Keratinocyte (primary cell): Measurements from ENCODE around the gene TFB1M. TPM values are rescaled to one million over a fixed set of nuclear protein-coding genes. Genes with fewer than 3 reads are reported as not detected.

Experiments
- DNase-seq: peaks from one replicate; pipeline ENCODE4 v3.0.0-alpha.2; 2011; ENCODE audit warnings: low read depth, missing footprints, low spot score
- FAIRE-seq: peaks from 2 replicates; lab custom pipeline; 2011; peaks lifted over from hg19 to GRCh38; lab: Jason Lieb, UNC
- H2AFZ ChIP-seq: 2 replicates; pipeline ENCODE4 v1.6.0; 2012; ENCODE audit warnings: low read length, control low read depth, inconsistent platforms; ENCODE audit not compliant: control insufficient read depth
- H3K27ac ChIP-seq: 2 replicates; pipeline ENCODE4 v1.5.1; 2011; ENCODE audit warnings: low read length; ENCODE audit not compliant: control insufficient read depth, insufficient read depth
- H3K27me3 ChIP-seq: 3 replicates; pipeline ENCODE4 v1.6.0; 2011; ENCODE audit warnings: low read length; ENCODE audit not compliant: control insufficient read depth, insufficient read depth; ENCODE audit errors: extremely low read depth
- H3K36me3 ChIP-seq, 2 experiments: 2 replicates in 1 of 2; 3 replicates in 1 of 2; pipeline ENCODE4 v1.5.1; 2011; ENCODE audit warnings: low read length in 2 of 2, mild to moderate bottlenecking in 1 of 2; ENCODE audit not compliant: control insufficient read depth in 2 of 2, insufficient read depth in 2 of 2; ENCODE audit errors: extremely low read depth in 1 of 2
- H3K4me1 ChIP-seq: 3 replicates; pipeline ENCODE4 v1.5.1; 2011; ENCODE audit warnings: low read length; ENCODE audit not compliant: control insufficient read depth, insufficient read depth; ENCODE audit errors: extremely low read depth
- H3K4me2 ChIP-seq: 3 replicates; pipeline ENCODE4 v1.6.0; 2011; ENCODE audit warnings: low read depth, low read length; ENCODE audit not compliant: control insufficient read depth, insufficient read depth; ENCODE audit errors: extremely low read depth
- H3K4me3 ChIP-seq, 3 experiments: fragments of 200-600 bp in 1 of 3; sonication (generic) in 1 of 3; 2 replicates in 2 of 3; 3 replicates in 1 of 3; pipeline ENCODE4 v1.5.1; 2011 to 2016; ENCODE audit warnings: low read length in 3 of 3, mild to moderate bottlenecking in 3 of 3, control low read depth in 2 of 3, inconsistent platforms in 1 of 3, low read depth in 1 of 3, mixed read lengths in 1 of 3, mixed run types in 1 of 3, moderate library complexity in 1 of 3; ENCODE audit not compliant: control insufficient read depth in 2 of 3, insufficient read depth in 2 of 3; ENCODE audit errors: extremely low read depth in 1 of 3
- H3K79me2 ChIP-seq: 2 replicates; pipeline ENCODE4 v1.6.0; 2012; ENCODE audit warnings: low read length; ENCODE audit not compliant: control insufficient read depth, insufficient read depth
- H3K9ac ChIP-seq: 3 replicates; pipeline ENCODE4 v1.6.0; 2011; ENCODE audit warnings: low read length; ENCODE audit not compliant: control insufficient read depth, insufficient read depth; ENCODE audit errors: extremely low read depth
- H3K9me1 ChIP-seq: 3 replicates; pipeline ENCODE4 v1.6.0; 2011; ENCODE audit warnings: low read length; ENCODE audit not compliant: control insufficient read depth, insufficient read depth; ENCODE audit errors: extremely low read depth
- H3K9me3 ChIP-seq: 2 replicates; pipeline ENCODE4 v1.5.1; 2012; ENCODE audit warnings: low read depth, low read length; ENCODE audit not compliant: control insufficient read depth
- H4K20me1 ChIP-seq: 3 replicates; pipeline ENCODE4 v1.6.0; 2011; ENCODE audit warnings: low read length; ENCODE audit not compliant: control insufficient read depth, insufficient read depth; ENCODE audit errors: extremely low read depth
- EZH2 ChIP-seq: IDR thresholded peaks from one replicate; pipeline ENCODE4 v1.6.1; 2012; ENCODE audit warnings: inconsistent platforms, mild to moderate bottlenecking, low read length, moderate library complexity
- dilution Hi-C: fragments of 300-500 bp; cut with MboI; formaldehyde crosslinking; loops from one replicate; pipeline ENCODE4 v1.7.0; 2020; ENCODE audit warnings: low sequenced_read_pairs; ENCODE audit not compliant: extremely low pct_ligation_motif_present
- polyA plus RNA-seq, 5 experiments: library from polyadenylated mRNA; depleted of rRNA in 3 of 5; stranded (reverse) in 3 of 5; stranded (forward) in 1 of 5; unstranded in 1 of 5; fragments of >200 nt; gene quantifications; 1 replicate in 1 of 5; 2 replicates in 3 of 5; 3 replicates in 1 of 5; pipeline versions ENCODE4 v1.2.1 to v1.2.3, GENCODE V29; 2011 to 2012; ENCODE audit warnings: missing spikeins in 2 of 5, low read depth in 1 of 5, low replicate concordance in 1 of 5
- TF ChIP-seq, protein P1 (sequence below), 3 experiments: IDR thresholded peaks in 1 of 3; conservative IDR thresholded peaks in 1 of 3; optimal IDR thresholded peaks in 1 of 3; 2 replicates in 2 of 3; 3 replicates in 1 of 3; pipeline versions ENCODE3 to v1.5.1; 2011; ENCODE audit warnings: low read length in 3 of 3, mild to moderate bottlenecking in 3 of 3, moderate library complexity in 2 of 3, control low read depth in 1 of 3, inconsistent platforms in 1 of 3; ENCODE audit not compliant: insufficient read depth in 2 of 3; ENCODE audit errors: extremely low read depth in 1 of 3

Gene TFB1M
- polyA plus RNA-seq, 1 donor (not counting 4 experiments of a cell fraction or from before 2014, with no cell fraction given): 38.6 TPM

- TF ChIP-seq EZH2: no peak
- TF ChIP-seq, protein P1, sequence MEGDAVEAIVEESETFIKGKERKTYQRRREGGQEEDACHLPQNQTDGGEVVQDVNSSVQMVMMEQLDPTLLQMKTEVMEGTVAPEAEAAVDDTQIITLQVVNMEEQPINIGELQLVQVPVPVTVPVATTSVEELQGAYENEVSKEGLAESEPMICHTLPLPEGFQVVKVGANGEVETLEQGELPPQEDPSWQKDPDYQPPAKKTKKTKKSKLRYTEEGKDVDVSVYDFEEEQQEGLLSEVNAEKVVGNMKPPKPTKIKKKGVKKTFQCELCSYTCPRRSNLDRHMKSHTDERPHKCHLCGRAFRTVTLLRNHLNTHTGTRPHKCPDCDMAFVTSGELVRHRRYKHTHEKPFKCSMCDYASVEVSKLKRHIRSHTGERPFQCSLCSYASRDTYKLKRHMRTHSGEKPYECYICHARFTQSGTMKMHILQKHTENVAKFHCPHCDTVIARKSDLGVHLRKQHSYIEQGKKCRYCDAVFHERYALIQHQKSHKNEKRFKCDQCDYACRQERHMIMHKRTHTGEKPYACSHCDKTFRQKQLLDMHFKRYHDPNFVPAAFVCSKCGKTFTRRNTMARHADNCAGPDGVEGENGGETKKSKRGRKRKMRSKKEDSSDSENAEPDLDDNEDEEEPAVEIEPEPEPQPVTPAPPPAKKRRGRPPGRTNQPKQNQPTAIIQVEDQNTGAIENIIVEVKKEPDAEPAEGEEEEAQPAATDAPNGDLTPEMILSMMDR (optimal IDR thresholded peaks at IDR 0.05 in 1 of 3, IDR thresholded peaks at IDR 0.05 in 1 of 3, conservative IDR thresholded peaks at IDR 0.05 in 1 of 3; ENCODE audit: extremely low read depth in 1 of 3, insufficient read depth in 2 of 3, low read length in 3 of 3): no peak
- H3K4me2 ChIP-seq: peak overlapping the region; percentile 70
- DNase-seq: no peak
- H3K9me1 ChIP-seq: no peaks in the 10 kb centered on the region
- H3K79me2 ChIP-seq: no peaks in the 10 kb centered on the region
- peaks cover 41% of the 10 kb centered on the region for H3K4me1 ChIP-seq
- dilution Hi-C loops: no loop called here
- H2AFZ ChIP-seq: peak overlapping the region; percentile 30
- peak; percentile 34 for FAIRE-seq
- H3K27me3 ChIP-seq: no peaks in the 10 kb centered on the region
- no peaks in the 10 kb centered on the region for H3K36me3 ChIP-seq
- peak overlapping the region; percentile 91 for H3K27ac ChIP-seq
- H4K20me1 ChIP-seq: no peaks in the 10 kb centered on the region
- H3K9ac ChIP-seq: peak overlapping the region; percentile 20
- no peak overlapping the region for H3K4me3 ChIP-seq
- H3K9me3 ChIP-seq: no peaks in the 10 kb centered on the region
Observed at GRCh38 chr6:155224618-155225017, 89.7 kb downstream of the TFB1M start.

DNA sequence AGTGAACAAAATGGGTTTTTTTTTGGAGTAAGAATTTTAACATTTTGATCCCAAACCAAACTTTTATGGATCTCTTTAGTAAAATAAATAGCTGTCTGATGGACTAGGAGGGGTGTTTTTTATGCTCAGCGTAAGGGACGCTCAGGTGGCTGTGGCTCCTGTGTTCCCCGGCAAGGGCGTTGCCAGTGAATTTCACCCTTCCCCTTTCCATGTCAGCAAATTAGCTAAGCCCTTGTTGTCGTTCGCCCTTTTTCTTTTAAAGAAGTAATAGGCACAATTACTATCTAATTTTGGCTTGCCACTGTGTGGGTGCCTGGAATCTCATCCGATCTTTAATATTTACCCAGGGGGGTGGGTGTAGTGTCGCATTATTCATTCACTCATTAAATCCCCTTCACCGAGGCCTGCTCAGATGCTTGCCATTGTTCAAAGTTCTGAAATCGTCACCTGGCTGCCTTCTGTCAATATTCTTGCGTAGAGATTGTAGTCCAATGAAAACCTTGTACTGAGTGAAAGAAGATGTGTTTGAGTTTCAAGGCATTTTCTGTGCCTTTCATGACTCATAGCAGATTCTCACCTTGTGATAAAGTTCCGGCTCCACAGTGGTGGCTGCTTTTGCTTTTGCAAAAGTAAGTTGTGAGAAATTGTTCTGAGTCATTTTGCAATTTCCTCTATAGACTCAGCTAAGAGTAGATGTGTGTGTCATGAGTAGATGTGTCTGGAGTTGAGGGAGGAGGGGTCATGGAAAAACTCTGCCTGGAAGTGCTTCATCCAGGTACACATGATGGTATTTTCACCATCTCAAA, 90.4 kb downstream of the TFB1M start:
- DNase-seq (peak; percentile 75), FAIRE-seq (peak; percentile 95)
- Histone ChIP-seq H3K4me3 (peak overlapping the region in 1 of 3 experiments; percentile 58), H3K27ac (peak overlapping the region; percentile 91), H3K9me3 (no peaks in the 10 kb centered on the region), H4K20me1 (no peaks in the 10 kb centered on the region), H3K79me2 (no peaks in the 10 kb centered on the region), H3K4me1 (peaks cover 40% of the 10 kb centered on the region), H3K4me2 (peak overlapping the region; percentile 70), H2AFZ (peak overlapping the region; percentile 68), H3K9me1 (no peaks in the 10 kb centered on the region), H3K36me3 (no peaks in the 10 kb centered on the region), H3K9ac (peak overlapping the region; percentile 53), H3K27me3 (no peaks in the 10 kb centered on the region)
- no peak for TF ChIP-seq EZH2
- TF ChIP-seq, protein P1 (optimal IDR thresholded peaks at IDR 0.05 in 1 of 3, IDR thresholded peaks at IDR 0.05 in 1 of 3, conservative IDR thresholded peaks at IDR 0.05 in 1 of 3; ENCODE audit: extremely low read depth in 1 of 3, insufficient read depth in 2 of 3, low read length in 3 of 3): no peak
- dilution Hi-C loops: no loop called here
